GM23338 (cell line): Measurements from ENCODE around the gene RNF8.

ENCODE experiments used
- CREB1 ChIP-seq: fragments of 250-450 bp; sonication (Bioruptor Pico); IDR thresholded peaks from 2 replicates; pipeline ENCODE4 v1.5.0; 2020; ENCODE audit warnings: low read depth, mild to moderate bottlenecking, moderate library complexity
- EZH2 ChIP-seq: fragments of 200-600 bp; sonication (generic); IDR thresholded peaks from one replicate; pipeline ENCODE4 v1.8.0; 2017; ENCODE audit warnings: antibody characterized with exemption, mild to moderate bottlenecking, low read depth; ENCODE audit not compliant: unreplicated experiment
- EZH2phosphoT487 ChIP-seq: fragments of 200-600 bp; sonication (generic); IDR thresholded peaks from one replicate; pipeline ENCODE4 v1.8.1; 2018; ENCODE audit warnings: antibody characterized with exemption; ENCODE audit not compliant: unreplicated experiment
- JUNB ChIP-seq: IDR thresholded peaks from one replicate; pipeline ENCODE4 v1.6.1; 2016; ENCODE audit warnings: antibody characterized with exemption; ENCODE audit not compliant: unreplicated experiment
- NANOG ChIP-seq: IDR thresholded peaks from 2 replicates; pipeline ENCODE4 v1.6.1; 2016; ENCODE audit warnings: antibody characterized with exemption, borderline replicate concordance
- POLR2AphosphoS5 ChIP-seq: IDR thresholded peaks from 2 replicates; pipeline ENCODE4 v1.6.1; 2016; ENCODE audit warnings: antibody characterized with exemption, low read depth
- STAT1 ChIP-seq: IDR thresholded peaks from one replicate; pipeline ENCODE4 v1.6.1; 2016; ENCODE audit warnings: antibody characterized with exemption; ENCODE audit not compliant: unreplicated experiment
- ZNF331 ChIP-seq: fragments of 250-450 bp; sonication (Bioruptor Pico); IDR thresholded peaks from 2 replicates; pipeline ENCODE4 v1.5.0; 2020; ENCODE audit warnings: low read depth, mild to moderate bottlenecking, moderate library complexity
- TF ChIP-seq, protein P1 (sequence below), 2 experiments: fragments of 200-600 bp in 1 of 2; sonication (generic) in 1 of 2; conservative IDR thresholded peaks; 2 replicates each; pipeline versions ENCODE4 v1.5.1 to v1.6.1; 2016 to 2017; ENCODE audit warnings: antibody characterized with exemption in 2 of 2, low read depth in 2 of 2, mild to moderate bottlenecking in 2 of 2, moderate library complexity in 1 of 2
- TF ChIP-seq, protein P2 (sequence below): IDR thresholded peaks from one replicate; pipeline ENCODE4 v1.6.1; 2018; ENCODE audit warnings: antibody characterized with exemption; ENCODE audit not compliant: unreplicated experiment
- TF ChIP-seq, protein P3 (sequence below): IDR thresholded peaks from 2 replicates; pipeline ENCODE4 v1.6.1; 2016; ENCODE audit warnings: antibody characterized with exemption

DNA sequence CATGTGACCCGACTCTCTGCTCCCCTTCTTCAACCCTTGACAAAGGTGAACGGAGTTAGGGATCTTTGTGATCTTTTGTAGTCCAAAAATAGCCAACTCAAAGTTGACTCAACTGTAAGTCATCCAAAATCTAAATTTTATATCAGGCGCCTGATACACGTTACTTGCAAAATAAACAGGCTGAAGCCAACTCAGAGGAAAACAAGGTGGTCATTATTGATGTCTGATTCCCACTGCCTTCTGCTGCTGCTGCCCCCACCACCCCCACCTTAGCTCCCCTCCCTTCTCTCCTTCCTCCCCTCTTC, 13.2 kb upstream of the RNF8 start:
- TF ChIP-seq, protein P1, sequence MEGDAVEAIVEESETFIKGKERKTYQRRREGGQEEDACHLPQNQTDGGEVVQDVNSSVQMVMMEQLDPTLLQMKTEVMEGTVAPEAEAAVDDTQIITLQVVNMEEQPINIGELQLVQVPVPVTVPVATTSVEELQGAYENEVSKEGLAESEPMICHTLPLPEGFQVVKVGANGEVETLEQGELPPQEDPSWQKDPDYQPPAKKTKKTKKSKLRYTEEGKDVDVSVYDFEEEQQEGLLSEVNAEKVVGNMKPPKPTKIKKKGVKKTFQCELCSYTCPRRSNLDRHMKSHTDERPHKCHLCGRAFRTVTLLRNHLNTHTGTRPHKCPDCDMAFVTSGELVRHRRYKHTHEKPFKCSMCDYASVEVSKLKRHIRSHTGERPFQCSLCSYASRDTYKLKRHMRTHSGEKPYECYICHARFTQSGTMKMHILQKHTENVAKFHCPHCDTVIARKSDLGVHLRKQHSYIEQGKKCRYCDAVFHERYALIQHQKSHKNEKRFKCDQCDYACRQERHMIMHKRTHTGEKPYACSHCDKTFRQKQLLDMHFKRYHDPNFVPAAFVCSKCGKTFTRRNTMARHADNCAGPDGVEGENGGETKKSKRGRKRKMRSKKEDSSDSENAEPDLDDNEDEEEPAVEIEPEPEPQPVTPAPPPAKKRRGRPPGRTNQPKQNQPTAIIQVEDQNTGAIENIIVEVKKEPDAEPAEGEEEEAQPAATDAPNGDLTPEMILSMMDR (conservative IDR thresholded peaks at IDR 0.05; ENCODE audit: low read depth in 2 of 2) = no peak
- no peak for TF ChIP-seq EZH2
- no peak for TF ChIP-seq POLR2AphosphoS5
- no peak for TF ChIP-seq STAT1
- TF ChIP-seq, protein P2, sequence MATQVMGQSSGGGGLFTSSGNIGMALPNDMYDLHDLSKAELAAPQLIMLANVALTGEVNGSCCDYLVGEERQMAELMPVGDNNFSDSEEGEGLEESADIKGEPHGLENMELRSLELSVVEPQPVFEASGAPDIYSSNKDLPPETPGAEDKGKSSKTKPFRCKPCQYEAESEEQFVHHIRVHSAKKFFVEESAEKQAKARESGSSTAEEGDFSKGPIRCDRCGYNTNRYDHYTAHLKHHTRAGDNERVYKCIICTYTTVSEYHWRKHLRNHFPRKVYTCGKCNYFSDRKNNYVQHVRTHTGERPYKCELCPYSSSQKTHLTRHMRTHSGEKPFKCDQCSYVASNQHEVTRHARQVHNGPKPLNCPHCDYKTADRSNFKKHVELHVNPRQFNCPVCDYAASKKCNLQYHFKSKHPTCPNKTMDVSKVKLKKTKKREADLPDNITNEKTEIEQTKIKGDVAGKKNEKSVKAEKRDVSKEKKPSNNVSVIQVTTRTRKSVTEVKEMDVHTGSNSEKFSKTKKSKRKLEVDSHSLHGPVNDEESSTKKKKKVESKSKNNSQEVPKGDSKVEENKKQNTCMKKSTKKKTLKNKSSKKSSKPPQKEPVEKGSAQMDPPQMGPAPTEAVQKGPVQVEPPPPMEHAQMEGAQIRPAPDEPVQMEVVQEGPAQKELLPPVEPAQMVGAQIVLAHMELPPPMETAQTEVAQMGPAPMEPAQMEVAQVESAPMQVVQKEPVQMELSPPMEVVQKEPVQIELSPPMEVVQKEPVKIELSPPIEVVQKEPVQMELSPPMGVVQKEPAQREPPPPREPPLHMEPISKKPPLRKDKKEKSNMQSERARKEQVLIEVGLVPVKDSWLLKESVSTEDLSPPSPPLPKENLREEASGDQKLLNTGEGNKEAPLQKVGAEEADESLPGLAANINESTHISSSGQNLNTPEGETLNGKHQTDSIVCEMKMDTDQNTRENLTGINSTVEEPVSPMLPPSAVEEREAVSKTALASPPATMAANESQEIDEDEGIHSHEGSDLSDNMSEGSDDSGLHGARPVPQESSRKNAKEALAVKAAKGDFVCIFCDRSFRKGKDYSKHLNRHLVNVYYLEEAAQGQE = no peak
- no peak for TF ChIP-seq CREB1
- TF ChIP-seq, protein P3, sequence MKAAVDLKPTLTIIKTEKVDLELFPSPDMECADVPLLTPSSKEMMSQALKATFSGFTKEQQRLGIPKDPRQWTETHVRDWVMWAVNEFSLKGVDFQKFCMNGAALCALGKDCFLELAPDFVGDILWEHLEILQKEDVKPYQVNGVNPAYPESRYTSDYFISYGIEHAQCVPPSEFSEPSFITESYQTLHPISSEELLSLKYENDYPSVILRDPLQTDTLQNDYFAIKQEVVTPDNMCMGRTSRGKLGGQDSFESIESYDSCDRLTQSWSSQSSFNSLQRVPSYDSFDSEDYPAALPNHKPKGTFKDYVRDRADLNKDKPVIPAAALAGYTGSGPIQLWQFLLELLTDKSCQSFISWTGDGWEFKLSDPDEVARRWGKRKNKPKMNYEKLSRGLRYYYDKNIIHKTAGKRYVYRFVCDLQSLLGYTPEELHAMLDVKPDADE = no peak
- no peak for TF ChIP-seq EZH2phosphoT487
- TF ChIP-seq JUNB = no peak
- no peak for TF ChIP-seq NANOG
- no peak for TF ChIP-seq ZNF331 (CRISPR knock-in tag)
